ENCODE results near the gene CXCR4. TPM values are rescaled to one million over a fixed set of nuclear protein-coding genes. Genes with fewer than 3 reads are reported as not detected.

The CXCR4 gene
- polyA plus RNA-seq, 1 donor from 2014 or later: 0.50 TPM

GRCh38 chr2:136077107-136077506 is 40.8 kb downstream of the CXCR4 start:
- Histone ChIP-seq H3K4me2 (ENCODE audit: low read length) (no peak overlapping the region), H3K27me3 (ENCODE audit: insufficient read depth, low read depth, low read length) (no peaks in the 10 kb centered on the region), H3F3A (ENCODE audit: insufficient read depth, low read length, poor library complexity, severe bottlenecking) (no peaks in the 10 kb centered on the region), H3K9me3 (ENCODE audit: low read length) (no peaks in the 10 kb centered on the region), H3K4me3 (ENCODE audit: low read length) (no peak overlapping the region), H3K27ac (ENCODE audit: low read length) (no peak overlapping the region), H3K79me2 (replicated peaks; ENCODE audit: insufficient read depth, low read length) (no peaks in the 10 kb centered on the region), H2AFZ (ENCODE audit: low read depth, low read length) (no peak overlapping the region), H3K9ac (ENCODE audit: low read length) (no peak overlapping the region), H3K36me3 (ENCODE audit: insufficient read depth, low read length) (no peaks in the 10 kb centered on the region), H3K9me2 (ENCODE audit: insufficient read depth, low read length) (no peaks in the 10 kb centered on the region), H4K20me1 (ENCODE audit: insufficient read depth) (no peaks in the 10 kb centered on the region)
- TF ChIP-seq SMC3 (conservative IDR thresholded peaks at IDR 0.05; ENCODE audit: poor library complexity) (no peak), CTCF (IDR thresholded peaks at IDR 0.05; ENCODE audit: poor library complexity, severe bottlenecking) (no peak), EP300 (conservative IDR thresholded peaks at IDR 0.05; ENCODE audit: poor library complexity, severe bottlenecking) (no peak), REST (IDR thresholded peaks at IDR 0.05; ENCODE audit: borderline replicate concordance) (no peak), TAF1 (IDR thresholded peaks at IDR 0.05; ENCODE audit: low read depth) (no peak), MXI1 (conservative IDR thresholded peaks at IDR 0.05; ENCODE audit: poor library complexity, severe bottlenecking) (no peak), RAD21 (conservative IDR thresholded peaks at IDR 0.05) (no peak), EZH2 (IDR thresholded peaks at IDR 0.05; ENCODE audit: borderline replicate concordance, insufficient read depth, low read length, poor library complexity, severe bottlenecking) (no peak), POLR2AphosphoS5 (IDR thresholded peaks at IDR 0.05) (no peak)

- Histone ChIP-seq H4K20me1 (ENCODE audit: insufficient read depth) (no peaks in the 10 kb centered on the region), H3K9me3 (ENCODE audit: low read length) (no peaks in the 10 kb centered on the region), H2AFZ (ENCODE audit: low read depth, low read length) (no peak overlapping the region), H3K4me3 (ENCODE audit: low read length) (no peak overlapping the region), H3F3A (ENCODE audit: insufficient read depth, low read length, poor library complexity, severe bottlenecking) (no peaks in the 10 kb centered on the region), H3K4me2 (ENCODE audit: low read length) (no peak overlapping the region), H3K27ac (ENCODE audit: low read length) (no peak overlapping the region), H3K79me2 (replicated peaks; ENCODE audit: insufficient read depth, low read length) (no peaks in the 10 kb centered on the region), H3K27me3 (ENCODE audit: insufficient read depth, low read depth, low read length) (no peaks in the 10 kb centered on the region), H3K9me2 (ENCODE audit: insufficient read depth, low read length) (no peaks in the 10 kb centered on the region), H3K36me3 (ENCODE audit: insufficient read depth, low read length) (no peaks in the 10 kb centered on the region), H3K9ac (ENCODE audit: low read length) (no peak overlapping the region)
- TF ChIP-seq TAF1 (IDR thresholded peaks at IDR 0.05; ENCODE audit: low read depth) (no peak), CTCF (IDR thresholded peaks at IDR 0.05; ENCODE audit: poor library complexity, severe bottlenecking) (peak; percentile 9)
Measured at GRCh38 chr2:136075476-136075875, 42.5 kb downstream of the CXCR4 start.
